Natural killer cell (primary cell): ENCODE measurements around the gene AP2B1. TPM values are rescaled to one million over a fixed set of nuclear protein-coding genes. Genes with fewer than 3 reads are reported as not detected.
A peak's percentile ranks its signal among the peaks of the same experiment; 100 is the strongest.

Experiments
- ATAC-seq, 3 donors: fragments of 150-1000 bp in 2 of 3; fragments of 200-7000 bp in 1 of 3; cut with Tn5 transposase; 1 replicate in 1 of 3; 2 replicates in 2 of 3; pipeline ENCODE4 v1.10.0; 2021; ENCODE audit warnings: mild to moderate bottlenecking in 2 of 3, moderate library complexity in 2 of 3
- DNase-seq, 2 donors: peaks; one replicate each; pipeline versions ENCODE4 v3.0.0 to v3.0.0-alpha.2; 2013 to 2021; ENCODE audit warnings: mixed read lengths in 1 of 2
- H3K27ac ChIP-seq: one replicate; pipeline ENCODE4 v1.5.1; 2013; ENCODE audit warnings: mild to moderate bottlenecking, low read length
- H3K27me3 ChIP-seq: one replicate; pipeline ENCODE4 v1.6.1; 2013; ENCODE audit warnings: low read length; ENCODE audit not compliant: control insufficient read depth, insufficient read depth
- H3K36me3 ChIP-seq: one replicate; pipeline ENCODE4 v1.6.1; 2013; ENCODE audit warnings: low read length; ENCODE audit not compliant: control insufficient read depth, insufficient read depth
- H3K4me1 ChIP-seq: one replicate; pipeline ENCODE4 v1.6.1; 2013; ENCODE audit warnings: low read length; ENCODE audit not compliant: control insufficient read depth, insufficient read depth
- H3K4me3 ChIP-seq: one replicate; pipeline ENCODE4 v1.5.1; 2013; ENCODE audit warnings: low read length
- H3K9me3 ChIP-seq: one replicate; pipeline ENCODE4 v1.6.1; 2013; ENCODE audit warnings: low read length; ENCODE audit not compliant: control insufficient read depth, insufficient read depth
- H3K27ac Mint-ChIP-seq, 2 donors: one replicate each; pipeline ENCODE4 v1.8.0; 2022; ENCODE audit warnings: mild to moderate bottlenecking in 2 of 2, mixed read lengths in 2 of 2, moderate library complexity in 1 of 2
- H3K27me3 Mint-ChIP-seq, 2 donors: one replicate each; pipeline ENCODE4 v1.8.0; 2022; ENCODE audit warnings: low read depth in 2 of 2, mixed read lengths in 2 of 2
- H3K36me3 Mint-ChIP-seq: one replicate; pipeline ENCODE4 v1.8.0; 2022; ENCODE audit warnings: mixed read lengths
- H3K4me1 Mint-ChIP-seq, 2 donors: one replicate each; pipeline ENCODE4 v1.8.0; 2022; ENCODE audit warnings: mixed read lengths in 2 of 2
- H3K4me3 Mint-ChIP-seq: one replicate; pipeline ENCODE4 v1.8.0; 2022; ENCODE audit warnings: mild to moderate bottlenecking, moderate library complexity, mixed read lengths
- H3K9me3 Mint-ChIP-seq, 2 donors: one replicate each; pipeline ENCODE4 v1.8.0; 2022; ENCODE audit warnings: mixed read lengths in 2 of 2
- CTCF ChIP-seq: fragments of 200-600 bp; IDR thresholded peaks from one replicate; pipeline ENCODE4 v1.8.0; 2022; ENCODE audit warnings: antibody characterized with exemption
- WGBS: methylation state at CpG from one replicate; pipeline ENCODE4 v1.1.7; 2013; ENCODE audit warnings: missing lambda C conversion rate; ENCODE audit not compliant: insufficient coverage; 5-methylcytosine and 5-hydroxymethylcytosine counted together
- intact Hi-C: fragments of 100-400 bp; cut with micrococcal nuclease; formaldehyde crosslinking; loops from one replicate; pipeline ENCODE4 v1.14.2; 2022
- total RNA-seq, 4 donors: library from RNA; stranded (reverse); fragments of 120-200 nt in 1 of 4; gene quantifications; one replicate each; pipeline versions ENCODE4 v1.2.3 to v1.2.4, GENCODE V29; 2013 to 2022

AP2B1 gene
- total RNA-seq, 3 donors from 2014 or later (not counting 1 experiment from before 2014, with no cell fraction given) = 111 to 148 (median 139) TPM

DNA sequence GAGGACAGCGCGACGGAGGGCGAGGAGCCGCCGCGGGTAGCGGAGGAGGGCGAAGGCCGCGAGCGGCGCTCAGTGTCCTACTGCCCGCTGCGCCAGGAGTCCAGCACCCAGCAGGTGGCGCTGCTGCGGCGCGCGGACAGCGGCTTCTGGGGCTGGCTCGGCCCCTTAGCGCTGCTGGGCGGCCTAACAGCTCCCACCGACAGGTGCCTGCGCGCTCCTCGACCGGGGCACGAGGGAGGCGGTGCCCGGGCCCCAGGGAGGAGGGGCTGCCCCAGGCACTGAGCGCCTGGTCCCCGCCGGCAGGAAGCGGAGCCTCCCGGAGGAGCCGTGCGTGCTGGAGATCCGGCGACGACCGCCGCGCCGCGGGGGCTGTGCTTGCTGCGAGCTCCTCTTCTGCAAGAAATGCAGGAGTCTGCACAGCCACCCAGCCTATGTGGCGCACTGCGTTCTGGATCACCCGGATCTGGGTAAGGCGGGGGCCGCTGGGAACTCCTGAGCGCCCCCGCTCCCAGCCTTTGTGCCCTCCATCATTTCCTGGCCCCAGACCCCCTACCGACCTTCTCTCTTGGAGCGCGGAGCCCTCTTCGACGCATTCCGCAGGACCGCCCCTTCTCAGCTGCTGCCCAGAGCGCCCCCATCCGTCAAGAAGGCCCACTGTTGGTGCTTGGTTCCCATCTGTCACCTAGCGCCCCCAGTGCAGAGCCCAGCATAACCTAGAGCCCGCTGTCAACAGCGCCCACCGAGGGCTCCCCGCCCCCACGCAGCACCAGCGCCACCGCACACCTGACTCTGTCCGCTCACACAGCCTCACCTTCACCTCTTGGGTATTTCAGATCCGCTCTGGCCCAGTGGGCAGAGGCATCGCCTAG lies 177.2 kb downstream of the AP2B1 start:
- H3K27me3 Mint-ChIP-seq = peaks cover 5 to 7% of the 10 kb centered on the region in 2 donors
- Histone ChIP-seq H3K4me1 (peaks cover 15% of the 10 kb centered on the region), H3K27ac (peak overlapping the region; percentile 65), H3K4me3 (peak overlapping the region; percentile 83), H3K36me3 (no peaks in the 10 kb centered on the region), H3K27me3 (no peaks in the 10 kb centered on the region), H3K9me3 (no peaks in the 10 kb centered on the region)
- TF ChIP-seq CTCF = peak; percentile 85
- peaks cover 6 to 9% of the 10 kb centered on the region in 2 donors for H3K4me1 Mint-ChIP-seq
- no peaks in the 10 kb centered on the region for H3K36me3 Mint-ChIP-seq
- peak overlapping the region; percentile 66 to 88 for H3K27ac Mint-ChIP-seq
- DNase-seq (peak; percentile 87 to 92), ATAC-seq (peak; percentile 86 to 92 (median 88))
- WGBS = 1% methylated on average over 75 of the region's 75 CpGs
- no peaks in the 10 kb centered on the region for H3K9me3 Mint-ChIP-seq
- peak overlapping the region; percentile 95 for H3K4me3 Mint-ChIP-seq
- intact Hi-C loops = loop anchor here (1.0 kb wide), 1 partner anchor 45 kb away; the partner anchor contains the start of gene TAF15

GRCh38 chr17:35765086-35765710 lies 178.1 kb downstream of the AP2B1 start:
- no peak for TF ChIP-seq CTCF
- peak overlapping the region; percentile 66 to 88 for H3K27ac Mint-ChIP-seq
- peaks cover 5 to 7% of the 10 kb centered on the region in 2 donors for H3K27me3 Mint-ChIP-seq
- Histone ChIP-seq H3K27me3 (no peaks in the 10 kb centered on the region), H3K27ac (no peak overlapping the region), H3K9me3 (no peaks in the 10 kb centered on the region), H3K4me1 (peaks cover 15% of the 10 kb centered on the region), H3K36me3 (no peaks in the 10 kb centered on the region), H3K4me3 (peak overlapping the region; percentile 83)
- intact Hi-C loops = no loop called here
- DNase-seq (no peak), ATAC-seq (no peak)
- no peaks in the 10 kb centered on the region for H3K9me3 Mint-ChIP-seq
- H3K4me3 Mint-ChIP-seq = peak overlapping the region; percentile 95
- no peaks in the 10 kb centered on the region for H3K36me3 Mint-ChIP-seq
- 82% methylated on average over 11 of the region's 11 CpGs for WGBS
- peaks cover 6 to 9% of the 10 kb centered on the region in 2 donors for H3K4me1 Mint-ChIP-seq

DNA sequence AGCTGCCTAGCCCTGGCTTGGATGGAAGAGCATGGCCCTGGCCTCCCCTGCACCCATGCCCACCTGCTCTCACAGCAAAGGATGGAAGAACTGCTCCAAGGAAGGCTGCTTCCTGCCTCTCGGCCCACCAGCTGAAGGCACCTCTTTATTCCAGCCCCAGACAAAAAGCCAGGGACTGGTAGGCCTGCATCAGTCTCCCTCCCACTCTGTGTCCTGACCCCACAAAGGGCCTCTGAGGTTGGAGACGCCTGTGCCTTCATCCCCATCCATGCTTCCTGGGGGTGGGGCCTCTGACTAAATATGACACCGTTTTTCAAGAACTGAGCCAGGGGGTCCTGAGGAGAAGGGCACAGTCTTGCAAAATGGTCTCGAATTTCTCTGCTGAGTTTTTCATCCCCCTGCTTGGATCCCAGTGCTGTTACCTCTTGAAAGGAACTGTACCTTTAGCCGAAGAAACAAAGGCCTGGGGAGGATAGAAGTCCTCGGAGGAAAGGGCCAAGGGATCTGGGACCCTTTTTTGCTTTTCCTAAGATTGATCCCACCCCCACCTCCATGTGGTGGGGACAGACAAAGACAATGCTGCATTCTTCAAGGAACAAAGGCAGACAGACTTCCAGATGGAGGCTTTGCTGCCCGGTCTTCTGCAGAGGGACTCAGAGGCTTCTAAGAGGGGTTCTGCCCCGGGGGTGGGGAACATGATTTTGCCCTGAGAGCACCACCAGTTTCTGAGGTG lies 178.8 kb downstream of the AP2B1 start:
- H3K4me3 ChIP-seq = no peak overlapping the region
- ATAC-seq = no peak
- no peak for TF ChIP-seq CTCF

More for the DNA sequence above, 178.8 kb downstream of the AP2B1 start:
- Mint-ChIP-seq H3K4me3 (peak overlapping the region; percentile 6), H3K27me3 (peaks cover 5 to 7% of the 10 kb centered on the region in 2 donors), H3K27ac (no peak overlapping the region), H3K9me3 (no peaks in the 10 kb centered on the region), H3K36me3 (no peaks in the 10 kb centered on the region), H3K4me1 (peaks cover 6 to 9% of the 10 kb centered on the region in 2 donors)
- Histone ChIP-seq H3K27ac (no peak overlapping the region), H3K36me3 (no peaks in the 10 kb centered on the region), H3K27me3 (no peaks in the 10 kb centered on the region), H3K4me1 (peaks cover 15% of the 10 kb centered on the region), H3K9me3 (no peaks in the 10 kb centered on the region)
- intact Hi-C loops = no loop called here
- 84% methylated on average over 8 of the region's 8 CpGs for WGBS
- no peak for DNase-seq
